Gastrocnemius medialis (tissue), 4 donors: ENCODE data around the gene ODC1.

Experiments used
- POLR2A ChIP-seq, 2 donors: fragments of 450-650 bp; IDR thresholded peaks; one replicate each; pipeline ENCODE4 v1.6.1; 2017; ENCODE audit warnings: antibody characterized with exemption in 2 of 2, mild to moderate bottlenecking in 2 of 2, moderate library complexity in 2 of 2
- TF ChIP-seq, protein P1 (sequence below), 5 experiments: fragments of 450-650 bp in 3 of 5; fragments of 200-600 bp in 2 of 5; sonication (generic) in 2 of 5; IDR thresholded peaks in 4 of 5; conservative IDR thresholded peaks in 1 of 5; 1 replicate in 4 of 5; 2 replicates in 1 of 5; pipeline ENCODE4 v1.5.1; 2016 to 2019; ENCODE audit warnings: antibody characterized with exemption in 5 of 5, mild to moderate bottlenecking in 3 of 5, moderate library complexity in 3 of 5

DNA sequence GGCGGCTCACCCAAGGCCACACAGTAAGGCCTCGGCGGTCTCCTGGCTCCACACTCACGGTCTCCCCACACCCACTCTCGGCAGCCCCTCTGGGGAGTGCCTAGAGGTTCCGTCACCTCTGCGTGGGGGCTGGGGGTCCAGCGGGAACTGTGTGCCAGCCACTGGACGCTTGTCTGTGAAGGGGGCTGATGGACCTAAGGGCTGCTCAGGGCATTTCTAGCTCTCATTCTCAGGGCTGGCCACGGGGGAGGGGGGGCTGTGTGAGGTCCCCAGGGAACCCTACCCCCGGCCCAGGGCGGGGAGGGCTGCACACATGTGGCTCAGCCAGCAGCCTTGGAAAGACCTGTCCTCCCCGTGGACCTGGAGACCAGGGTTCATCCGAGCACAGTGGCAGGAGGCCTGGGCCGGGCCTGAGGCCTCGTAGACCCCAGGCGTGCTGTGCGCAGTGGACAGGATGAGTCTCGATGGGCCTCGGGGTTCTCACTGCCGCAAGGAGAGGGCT lies 27.1 kb upstream of the ODC1 start:
- TF ChIP-seq POLR2A (IDR thresholded peaks at IDR 0.05): no peak
- TF ChIP-seq, protein P1, sequence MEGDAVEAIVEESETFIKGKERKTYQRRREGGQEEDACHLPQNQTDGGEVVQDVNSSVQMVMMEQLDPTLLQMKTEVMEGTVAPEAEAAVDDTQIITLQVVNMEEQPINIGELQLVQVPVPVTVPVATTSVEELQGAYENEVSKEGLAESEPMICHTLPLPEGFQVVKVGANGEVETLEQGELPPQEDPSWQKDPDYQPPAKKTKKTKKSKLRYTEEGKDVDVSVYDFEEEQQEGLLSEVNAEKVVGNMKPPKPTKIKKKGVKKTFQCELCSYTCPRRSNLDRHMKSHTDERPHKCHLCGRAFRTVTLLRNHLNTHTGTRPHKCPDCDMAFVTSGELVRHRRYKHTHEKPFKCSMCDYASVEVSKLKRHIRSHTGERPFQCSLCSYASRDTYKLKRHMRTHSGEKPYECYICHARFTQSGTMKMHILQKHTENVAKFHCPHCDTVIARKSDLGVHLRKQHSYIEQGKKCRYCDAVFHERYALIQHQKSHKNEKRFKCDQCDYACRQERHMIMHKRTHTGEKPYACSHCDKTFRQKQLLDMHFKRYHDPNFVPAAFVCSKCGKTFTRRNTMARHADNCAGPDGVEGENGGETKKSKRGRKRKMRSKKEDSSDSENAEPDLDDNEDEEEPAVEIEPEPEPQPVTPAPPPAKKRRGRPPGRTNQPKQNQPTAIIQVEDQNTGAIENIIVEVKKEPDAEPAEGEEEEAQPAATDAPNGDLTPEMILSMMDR (IDR thresholded peaks at IDR 0.05 in 4 of 5, conservative IDR thresholded peaks at IDR 0.05 in 1 of 5): no peak
